HG02678 (cell line): ENCODE data around the gene USHBP1.

ENCODE experiments used
- ATAC-seq: cut with Tn5 transposase; IDR thresholded peaks from one replicate; pipeline ENCODE4 v1.9.1; 2021; ENCODE audit warnings: mild to moderate bottlenecking, moderate library complexity; ENCODE audit not compliant: unreplicated experiment

The USHBP1 gene, protein sequence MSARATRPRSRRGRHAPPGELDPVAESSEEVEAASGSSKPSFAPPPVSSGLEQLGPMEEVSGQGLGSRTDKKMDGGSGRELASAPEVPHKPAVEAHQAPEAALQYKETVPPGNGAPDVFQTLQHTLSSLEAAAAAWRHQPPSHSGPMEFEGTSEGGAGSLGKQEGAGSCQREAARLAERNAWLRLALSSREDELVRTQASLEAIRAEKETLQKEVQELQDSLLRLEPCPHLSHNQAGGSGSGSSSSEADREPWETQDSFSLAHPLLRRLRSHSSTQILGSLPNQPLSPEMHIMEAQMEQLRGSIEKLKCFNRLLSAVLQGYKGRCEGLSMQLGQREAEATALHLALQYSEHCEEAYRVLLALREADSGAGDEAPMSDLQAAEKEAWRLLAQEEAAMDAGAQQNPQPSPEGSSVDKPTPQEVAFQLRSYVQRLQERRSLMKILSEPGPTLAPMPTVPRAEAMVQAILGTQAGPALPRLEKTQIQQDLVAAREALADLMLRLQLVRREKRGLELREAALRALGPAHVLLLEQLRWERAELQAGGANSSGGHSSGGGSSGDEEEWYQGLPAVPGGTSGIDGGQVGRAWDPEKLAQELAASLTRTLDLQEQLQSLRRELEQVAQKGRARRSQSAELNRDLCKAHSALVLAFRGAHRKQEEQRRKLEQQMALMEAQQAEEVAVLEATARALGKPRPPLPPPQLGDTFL

DNA sequence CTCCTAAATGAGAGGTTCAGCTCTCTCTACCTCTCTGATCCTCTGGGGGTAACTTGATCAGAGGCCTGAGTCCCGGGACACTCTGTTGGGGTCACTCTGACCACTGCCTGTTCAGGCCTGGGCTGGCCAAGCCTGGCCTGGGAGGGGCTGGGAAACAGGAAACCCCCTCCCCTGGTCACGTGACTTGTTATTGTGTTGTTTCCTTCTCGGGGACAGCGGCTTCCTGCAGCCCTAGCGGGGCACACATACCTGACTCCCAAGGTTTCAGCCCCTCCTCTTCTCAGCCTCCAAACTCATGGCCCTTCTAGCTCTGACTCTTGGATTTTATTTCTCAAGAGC is at the start of gene USHBP1:
TSS of gene USHBP1 (minus strand) at position 105 of the 339 bp plus-strand sequence. CDS start 446 bp downstream, outside the sequence.
- ATAC-seq, result no peak

DNA sequence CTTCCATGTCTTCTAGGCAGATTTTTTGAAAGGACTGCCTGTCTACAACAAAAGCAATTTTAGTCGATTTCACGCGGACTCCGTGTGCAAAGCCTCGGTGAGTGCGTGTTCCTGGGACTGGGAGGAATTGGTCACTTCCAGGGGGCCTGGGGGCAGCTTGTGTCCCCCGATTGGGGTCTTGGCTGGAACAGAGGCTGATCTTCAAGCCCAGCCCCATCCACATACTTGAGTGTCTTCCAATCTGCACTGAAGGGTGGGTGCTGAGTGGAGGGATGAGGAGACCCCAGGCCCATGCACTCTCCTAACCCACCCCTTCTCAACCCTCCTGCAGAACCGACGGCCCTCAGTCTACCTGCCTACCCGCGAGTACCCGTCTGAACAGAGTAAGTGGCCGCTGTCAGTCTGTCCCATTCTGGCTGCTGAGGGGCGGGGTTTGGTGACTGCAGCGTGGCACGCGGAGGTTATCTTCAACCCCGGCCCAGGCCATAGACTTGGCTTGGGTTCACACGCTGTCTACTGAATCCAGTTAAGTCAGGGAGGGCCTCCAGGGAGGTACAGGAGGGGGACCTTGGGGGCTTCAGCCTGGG is 49.6 kb upstream of the USHBP1 start:
- ATAC-seq, result no peak

GRCh38 chr19:17312189-17313113 is 47.9 kb upstream of the USHBP1 start:
- ATAC-seq, result no peak

DNA sequence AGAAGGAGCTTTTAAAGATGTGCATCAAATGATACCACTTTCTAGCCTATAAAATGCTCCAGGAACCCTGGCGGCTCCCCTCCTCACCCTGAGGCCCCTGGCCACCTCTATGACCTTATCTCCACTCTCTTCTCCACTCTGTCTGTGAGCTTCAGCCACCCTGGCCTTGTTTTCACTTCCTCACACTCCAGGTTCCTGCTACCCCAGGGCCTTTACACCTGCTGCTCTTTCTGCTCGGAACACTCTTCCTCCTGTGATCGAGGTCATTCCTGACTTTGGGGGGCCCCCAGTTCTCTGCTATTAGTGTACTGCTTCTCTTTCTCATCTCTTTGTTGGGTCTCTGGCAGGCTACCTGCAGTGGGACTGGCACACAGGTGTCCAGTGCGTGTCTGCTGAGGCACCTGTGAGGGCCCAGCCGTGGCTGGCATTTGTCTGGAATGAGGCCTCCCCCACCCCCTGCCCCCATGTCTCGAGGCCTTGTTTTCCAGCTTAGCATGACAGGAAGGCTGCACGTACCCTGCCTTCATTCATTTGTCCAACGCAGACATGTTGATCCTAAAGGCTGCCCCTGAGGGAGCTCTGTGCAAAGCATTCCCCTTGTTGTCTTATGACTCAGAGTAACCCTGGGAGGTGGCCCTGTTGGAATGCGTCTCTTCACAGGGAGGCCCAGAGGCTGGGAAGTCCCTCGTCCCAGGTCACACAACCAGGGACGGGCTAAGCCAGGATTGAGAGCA is 47.1 kb upstream of the USHBP1 start:
- no peak for ATAC-seq

- ATAC-seq, result no peak
Observed at GRCh38 chr19:17309965-17310461, 45.5 kb upstream of the USHBP1 start.

- ATAC-seq, result peak; percentile 63
Observed at GRCh38 chr19:17309198-17309964, 44.8 kb upstream of the USHBP1 start, which contains the start of gene DDA1. Gene DDA1, plus strand, starts transcription at chr19:17309563. Its CDS starts 92 bp downstream, at chr19:17309655.

- no peak for ATAC-seq
Observed at GRCh38 chr19:17307876-17308377, 43.4 kb upstream of the USHBP1 start.

- no peak for ATAC-seq
Observed at GRCh38 chr19:17306285-17306714, 41.8 kb upstream of the USHBP1 start.

GRCh38 chr19:17305517-17306284 is 41.2 kb upstream of the USHBP1 start, which contains the start of gene MRPL34:
Gene MRPL34, plus strand, starts transcription at chr19:17305872. Its CDS starts 21 bp downstream, at chr19:17305893.
- ATAC-seq, result peak; percentile 65

GRCh38 chr19:17305216-17305516 is 40.6 kb upstream of the USHBP1 start:
- ATAC-seq, result no peak

- no peak for ATAC-seq
Observed at GRCh38 chr19:17304386-17305215, 40.1 kb upstream of the USHBP1 start.

DNA sequence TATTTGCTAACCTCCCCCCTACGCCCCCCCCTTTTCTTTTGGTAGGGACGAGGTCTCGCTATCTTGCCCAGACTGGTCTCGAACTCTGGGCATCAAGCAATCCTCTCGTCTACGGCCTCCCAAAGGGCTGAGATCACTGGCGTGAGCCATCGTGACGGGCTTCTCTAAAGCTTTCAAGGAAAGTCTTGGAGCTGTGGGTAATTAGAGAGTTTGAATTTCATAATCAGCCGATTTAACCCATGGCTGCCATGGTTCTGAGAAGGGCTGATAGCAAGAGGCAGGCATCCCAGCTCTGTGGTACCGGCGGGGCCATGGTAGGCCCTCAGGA is 39.4 kb upstream of the USHBP1 start:
- ATAC-seq, result no peak

DNA sequence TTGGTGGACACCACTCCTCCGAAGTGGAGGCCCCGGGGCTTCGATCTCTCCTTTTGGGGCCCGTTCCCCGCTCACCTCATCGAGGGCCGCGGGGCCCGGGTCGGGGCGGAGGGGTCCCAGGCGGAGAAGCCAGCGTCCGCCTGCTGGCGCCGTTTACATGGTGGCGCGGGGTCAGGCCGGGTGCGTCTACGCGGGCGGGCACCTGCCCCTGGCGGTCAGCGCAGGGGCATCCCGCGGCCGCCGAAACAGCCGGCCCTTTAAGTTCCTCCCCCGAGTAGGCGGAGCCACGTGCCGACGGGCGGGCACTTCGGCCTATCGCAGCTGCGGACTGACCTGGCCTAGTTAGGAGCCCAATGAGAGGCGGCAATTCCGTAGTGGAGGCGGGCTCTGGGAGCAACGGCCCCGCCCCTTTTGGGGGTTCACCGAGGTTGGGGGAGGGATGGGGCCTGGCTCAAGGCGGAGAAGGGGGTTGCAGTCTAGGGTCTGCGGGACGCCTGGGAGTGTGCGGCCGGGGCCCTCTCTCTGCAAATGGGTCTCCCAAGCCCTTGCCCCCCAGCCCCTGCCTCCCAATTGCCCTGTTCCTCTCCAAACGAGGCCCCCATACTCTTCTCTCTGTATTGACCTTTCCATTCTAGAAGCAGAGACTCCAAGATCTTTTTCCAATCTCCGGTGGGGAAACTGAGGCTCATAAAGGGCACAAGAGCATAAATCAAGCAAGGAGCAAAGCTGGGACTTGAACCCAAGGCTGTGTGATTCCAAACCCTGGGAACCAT is 38.8 kb upstream of the USHBP1 start, which contains the start of gene ABHD8:
TSS of gene ABHD8 (minus strand) at position 259 of the 773 bp plus-strand sequence. CDS start 1,809 bp downstream, outside the sequence.
- peak; percentile 62 for ATAC-seq

DNA sequence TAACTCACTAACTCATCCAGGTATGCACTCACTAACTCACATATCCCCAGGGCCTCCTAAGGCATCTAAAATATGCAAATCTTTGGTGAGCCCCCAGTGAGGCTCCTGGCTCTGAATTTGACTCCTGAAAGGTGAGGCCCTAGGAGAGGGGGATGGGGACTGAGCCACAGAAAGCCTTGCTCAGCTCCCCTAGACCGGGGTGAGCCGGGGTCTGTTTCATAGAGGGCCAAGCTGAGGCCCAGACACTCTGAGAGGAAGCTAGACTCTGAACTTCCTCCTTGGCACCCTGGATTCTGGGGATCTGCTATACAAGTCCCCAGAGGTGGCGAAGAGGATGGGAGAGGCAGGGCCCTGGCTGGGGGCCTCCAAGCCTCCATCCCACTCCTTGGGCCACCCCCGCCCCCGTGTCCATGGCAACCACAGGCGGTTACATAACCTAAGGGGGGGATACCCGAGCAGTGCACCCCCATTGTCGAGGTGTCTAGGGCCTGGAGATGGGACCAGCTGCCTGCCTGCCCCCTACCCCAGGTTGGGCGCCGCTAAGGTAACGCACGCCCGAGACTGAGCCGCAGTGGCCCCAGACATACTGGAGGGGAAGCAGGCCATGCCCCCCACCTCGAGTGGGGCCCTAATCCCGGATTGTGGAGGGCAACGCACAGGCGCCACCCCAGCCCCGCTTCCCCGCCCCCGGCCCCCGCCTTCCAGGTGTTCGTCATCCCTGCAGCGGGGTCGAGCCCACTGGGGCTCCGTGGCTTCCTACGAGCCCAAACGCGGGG is 38.0 kb upstream of the USHBP1 start:
- no peak for ATAC-seq

GRCh38 chr19:17300992-17301619 is 36.6 kb upstream of the USHBP1 start:
- ATAC-seq, result no peak
